Measurements from ENCODE around the gene CFAP300. TPM values are rescaled to one million over a fixed set of nuclear protein-coding genes. Genes with fewer than 3 reads are reported as not detected.
A peak's percentile ranks its signal among the peaks of the same experiment; 100 is the strongest.

The CFAP300 gene
- total RNA-seq, 2 donors from 2014 or later = 0.74 to 2.2 TPM

- no peak for ATAC-seq
- DNase-seq = no peak
- intact Hi-C loops (cut with DNase I) = loop anchor here in 1 of 2 donors (5.0 kb wide), 1 partner anchor 203 kb away; no protein-coding TSS in a partner anchor
Observed at GRCh38 chr11:102064316-102064715, 17.1 kb downstream of the CFAP300 start.

- DNase-seq (no peak), ATAC-seq (no peak)
- intact Hi-C loops (cut with DNase I) = no loop called here
Observed at GRCh38 chr11:102070766-102071165, 23.5 kb downstream of the CFAP300 start.

- ATAC-seq (no peak), DNase-seq (no peak)
- intact Hi-C loops (cut with DNase I) = no loop called here
Observed at GRCh38 chr11:102071497-102072472, 24.5 kb downstream of the CFAP300 start.

GRCh38 chr11:102073253-102073652 is 26.0 kb downstream of the CFAP300 start:
- ATAC-seq (no peak), DNase-seq (no peak)
- intact Hi-C loops (cut with DNase I) = no loop called here

GRCh38 chr11:102079625-102080024 is 32.4 kb downstream of the CFAP300 start:
- DNase-seq (no peak), ATAC-seq (no peak)
- intact Hi-C loops (cut with DNase I) = no loop called here

GRCh38 chr11:102081313-102081712 is 34.1 kb downstream of the CFAP300 start:
- no peak for ATAC-seq
- intact Hi-C loops (cut with DNase I) = no loop called here
- no peak for DNase-seq

GRCh38 chr11:102085864-102086551 is 38.8 kb downstream of the CFAP300 start:
- ATAC-seq = no peak
- intact Hi-C loops (cut with DNase I) = no loop called here
- DNase-seq = no peak

GRCh38 chr11:102097186-102097585 is 49.9 kb downstream of the CFAP300 start:
- ATAC-seq = no peak
- intact Hi-C loops (cut with DNase I) = no loop called here
- no peak for DNase-seq

- intact Hi-C loops (cut with DNase I) = no loop called here
- no peak for DNase-seq
- no peak for ATAC-seq
Observed at GRCh38 chr11:102099755-102100154, 52.5 kb downstream of the CFAP300 start.

- no peak for ATAC-seq
- no peak for DNase-seq
- intact Hi-C loops (cut with DNase I) = no loop called here
Observed at GRCh38 chr11:102108734-102109440, 61.6 kb downstream of the CFAP300 start.

GRCh38 chr11:102109896-102110760 is 62.9 kb downstream of the CFAP300 start, which contains the start of gene YAP1:
Gene YAP1, plus strand, starts transcription at chr11:102110447. Its CDS starts 402 bp downstream, at chr11:102110849.
- peak; percentile 90 for ATAC-seq
- intact Hi-C loops (cut with DNase I) = loop anchor here in 1 of 2 donors (5.0 to 10.0 kb wide), 2 partner anchors 117 to 155 kb away; no protein-coding TSS in a partner anchor

GRCh38 chr11:102110761-102111010 is 63.4 kb downstream of the CFAP300 start:
- no peak for ATAC-seq
- intact Hi-C loops (cut with DNase I) = loop anchor here in 1 of 2 donors (5.0 to 10.0 kb wide), 2 partner anchors 117 to 154 kb away; no protein-coding TSS in a partner anchor
- DNase-seq = peak; percentile 48

More at GRCh38 chr11:102109896-102110760, 62.9 kb downstream of the CFAP300 start, which contains the start of gene YAP1:
- peak; percentile 91 for DNase-seq

GRCh38 chr11:102111011-102111786 is 64.0 kb downstream of the CFAP300 start:
- ATAC-seq (peak; percentile 61 to 72), DNase-seq (peak; percentile 78)
- intact Hi-C loops (cut with DNase I) = loop anchor here in 1 of 2 donors (5.0 to 10.0 kb wide), 2 partner anchors 116 to 154 kb away; no protein-coding TSS in a partner anchor

GRCh38 chr11:102111787-102112508 is 64.7 kb downstream of the CFAP300 start:
- intact Hi-C loops (cut with DNase I) = loop anchor here in 1 of 2 donors (5.0 to 10.0 kb wide), 2 partner anchors 115 to 153 kb away; no protein-coding TSS in a partner anchor
- DNase-seq (peak; percentile 36), ATAC-seq (peak; percentile 2 to 65)

- intact Hi-C loops (cut with DNase I) = loop anchor here in 1 of 2 donors (5.0 to 10.0 kb wide), 2 partner anchors 115 to 152 kb away; no protein-coding TSS in a partner anchor
- DNase-seq (no peak), ATAC-seq (no peak)
Observed at GRCh38 chr11:102112509-102112821, 65.2 kb downstream of the CFAP300 start.

GRCh38 chr11:102114032-102114431 is 66.8 kb downstream of the CFAP300 start:
- ATAC-seq = no peak
- intact Hi-C loops (cut with DNase I) = loop anchor here in 1 of 2 donors (5.0 to 10.0 kb wide), 2 partner anchors 113 to 151 kb away; no protein-coding TSS in a partner anchor

GRCh38 chr11:102115557-102115956 is 68.3 kb downstream of the CFAP300 start:
- DNase-seq (no peak), ATAC-seq (no peak)
- intact Hi-C loops (cut with DNase I) = loop anchor here in 1 of 2 donors (10.0 kb wide), 1 partner anchor 149 kb away; no protein-coding TSS in a partner anchor

More at GRCh38 chr11:102114032-102114431, 66.8 kb downstream of the CFAP300 start:
- DNase-seq = no peak
